GM23338 (cell line): ENCODE results near the gene PALLD. TPM values are rescaled to one million over a fixed set of nuclear protein-coding genes. Genes with fewer than 3 reads are reported as not detected.

ENCODE experiments used
- ATAC-seq: fragments of 200-7000 bp; cut with Tn5 transposase; 3 replicates; pipeline ENCODE4 v1.9.1; 2020
- DNase-seq: peaks from one replicate; pipeline ENCODE4 v3.0.0-alpha.2; 2015; ENCODE audit warnings: low spot score
- H2AFZ ChIP-seq: fragments of 200-600 bp; sonication (generic); 2 replicates; pipeline ENCODE4 v1.8.0; 2016; ENCODE audit warnings: antibody characterized with exemption, mild to moderate bottlenecking, moderate library complexity
- H3F3A ChIP-seq: fragments of 200-600 bp; sonication (generic); replicated peaks from 2 replicates; pipeline ENCODE4 v1.8.0; 2017; ENCODE audit warnings: antibody characterized with exemption, mixed run types, low read depth
- H3K27ac ChIP-seq: fragments of 200-600 bp; sonication (generic); 2 replicates; pipeline ENCODE4 v1.6.1; 2016; ENCODE audit warnings: low read depth
- H3K27me3 ChIP-seq: fragments of 200-600 bp; sonication (generic); 2 replicates; pipeline ENCODE4 v1.8.0; 2016; ENCODE audit warnings: mild to moderate bottlenecking, mixed run types, moderate library complexity; ENCODE audit not compliant: insufficient read depth
- H3K36me3 ChIP-seq: fragments of 200-600 bp; sonication (generic); 2 replicates; pipeline ENCODE4 v1.8.0; 2016; ENCODE audit warnings: mild to moderate bottlenecking; ENCODE audit not compliant: insufficient read depth
- H3K4me1 ChIP-seq: fragments of 200-600 bp; sonication (generic); 2 replicates; pipeline ENCODE4 v1.8.0; 2016; ENCODE audit warnings: mild to moderate bottlenecking, moderate library complexity; ENCODE audit not compliant: insufficient read depth
- H3K4me2 ChIP-seq: fragments of 200-600 bp; sonication (generic); 2 replicates; pipeline ENCODE4 v1.7.1; 2017; ENCODE audit warnings: mixed run types
- H3K4me3 ChIP-seq: fragments of 200-600 bp; sonication (generic); 2 replicates; pipeline ENCODE4 v1.6.1; 2016; ENCODE audit warnings: mixed run types
- H3K79me2 ChIP-seq: fragments of 200-600 bp; sonication (generic); replicated peaks from 2 replicates; pipeline ENCODE4 v1.8.0; 2017; ENCODE audit warnings: mild to moderate bottlenecking; ENCODE audit not compliant: insufficient read depth
- H3K9me2 ChIP-seq: fragments of 200-600 bp; sonication (generic); 2 replicates; pipeline ENCODE4 v1.8.0; 2017; ENCODE audit not compliant: insufficient read depth
- H4K20me1 ChIP-seq: fragments of 200-600 bp; sonication (generic); replicated peaks from 2 replicates; pipeline ENCODE4 v1.8.0; 2017; ENCODE audit warnings: mild to moderate bottlenecking; ENCODE audit not compliant: insufficient read depth
- H3K27ac Mint-ChIP-seq: 2 replicates; pipeline ENCODE4 v1.8.0; 2020; ENCODE audit warnings: inconsistent platforms, mild to moderate bottlenecking, moderate library complexity, mixed read lengths
- H3K27me3 Mint-ChIP-seq: 3 replicates; pipeline ENCODE4 v1.8.0; 2022; ENCODE audit warnings: low read depth, mild to moderate bottlenecking, moderate library complexity, mixed read lengths, inconsistent platforms; ENCODE audit not compliant: insufficient read depth, poor library complexity
- H3K36me3 Mint-ChIP-seq: 3 replicates; pipeline ENCODE4 v1.8.0; 2021; ENCODE audit warnings: low read depth, mild to moderate bottlenecking, inconsistent platforms, moderate library complexity, mixed read lengths
- H3K4me1 Mint-ChIP-seq: 3 replicates; pipeline ENCODE4 v1.8.0; 2020; ENCODE audit warnings: mild to moderate bottlenecking, inconsistent platforms, mixed read lengths
- H3K4me3 Mint-ChIP-seq: 3 replicates; pipeline ENCODE4 v1.8.0; 2021; ENCODE audit warnings: moderate library complexity, mild to moderate bottlenecking, inconsistent platforms, mixed read lengths
- H3K9me3 Mint-ChIP-seq: 3 replicates; pipeline ENCODE4 v1.8.0; 2020; ENCODE audit warnings: moderate library complexity, mild to moderate bottlenecking, inconsistent platforms, mixed read lengths
- CREB1 ChIP-seq: fragments of 250-450 bp; sonication (Bioruptor Pico); IDR thresholded peaks from 2 replicates; pipeline ENCODE4 v1.5.0; 2020; ENCODE audit warnings: low read depth, mild to moderate bottlenecking, moderate library complexity
- CTCF ChIP-seq, 2 experiments: fragments of 200-600 bp in 1 of 2; sonication (generic) in 1 of 2; conservative IDR thresholded peaks; 2 replicates each; pipeline versions ENCODE4 v1.5.1 to v1.6.1; 2016 to 2017; ENCODE audit warnings: antibody characterized with exemption in 2 of 2, low read depth in 2 of 2, mild to moderate bottlenecking in 2 of 2, moderate library complexity in 1 of 2
- ETS1 ChIP-seq: IDR thresholded peaks from 2 replicates; pipeline ENCODE4 v1.6.1; 2016; ENCODE audit warnings: antibody characterized with exemption
- EZH2 ChIP-seq: fragments of 200-600 bp; sonication (generic); IDR thresholded peaks from one replicate; pipeline ENCODE4 v1.8.0; 2017; ENCODE audit warnings: antibody characterized with exemption, mild to moderate bottlenecking, low read depth; ENCODE audit not compliant: unreplicated experiment
- EZH2phosphoT487 ChIP-seq: fragments of 200-600 bp; sonication (generic); IDR thresholded peaks from one replicate; pipeline ENCODE4 v1.8.1; 2018; ENCODE audit warnings: antibody characterized with exemption; ENCODE audit not compliant: unreplicated experiment
- JUNB ChIP-seq: IDR thresholded peaks from one replicate; pipeline ENCODE4 v1.6.1; 2016; ENCODE audit warnings: antibody characterized with exemption; ENCODE audit not compliant: unreplicated experiment
- NANOG ChIP-seq: IDR thresholded peaks from 2 replicates; pipeline ENCODE4 v1.6.1; 2016; ENCODE audit warnings: antibody characterized with exemption, borderline replicate concordance
- POLR2AphosphoS5 ChIP-seq: IDR thresholded peaks from 2 replicates; pipeline ENCODE4 v1.6.1; 2016; ENCODE audit warnings: antibody characterized with exemption, low read depth
- REST ChIP-seq: IDR thresholded peaks from one replicate; pipeline ENCODE4 v1.6.1; 2018; ENCODE audit warnings: antibody characterized with exemption; ENCODE audit not compliant: unreplicated experiment
- STAT1 ChIP-seq: IDR thresholded peaks from one replicate; pipeline ENCODE4 v1.6.1; 2016; ENCODE audit warnings: antibody characterized with exemption; ENCODE audit not compliant: unreplicated experiment
- ZNF114 ChIP-seq: fragments of 250-450 bp; sonication (Bioruptor Pico); IDR thresholded peaks from 2 replicates; pipeline ENCODE4 v1.5.0; 2020; ENCODE audit warnings: mild to moderate bottlenecking, moderate library complexity
- ZNF331 ChIP-seq: fragments of 250-450 bp; sonication (Bioruptor Pico); IDR thresholded peaks from 2 replicates; pipeline ENCODE4 v1.5.0; 2020; ENCODE audit warnings: low read depth, mild to moderate bottlenecking, moderate library complexity
- ZNF462 ChIP-seq: fragments of 250-450 bp; sonication (Bioruptor Pico); IDR thresholded peaks from 2 replicates; pipeline ENCODE4 v1.5.0; 2020; ENCODE audit warnings: mild to moderate bottlenecking, moderate library complexity
- polyA plus RNA-seq: library from polyadenylated mRNA; unstranded; fragments of >200 nt; fragmentation: Nextera tagmentation; extraction: Ambion mirVana; gene quantifications from 2 replicates; pipeline ENCODE4 v1.2.1, GENCODE V29; 2016
- total RNA-seq: library from RNA; depleted of rRNA; stranded (reverse); fragments of >200 nt; shearing (Covaris generic); gene quantifications from 2 replicates; pipeline ENCODE4 v1.2.3, GENCODE V29; 2014

Gene PALLD
- total and polyA plus RNA-seq, 2 experiments from 2014 or later: 13.1 to 30.2 TPM

- Mint-ChIP-seq H3K27ac (peak overlapping the region; percentile 88), H3K4me3 (no peak overlapping the region), H3K27me3 (no peaks in the 10 kb centered on the region), H3K9me3 (no peaks in the 10 kb centered on the region), H3K4me1 (peaks cover 53% of the 10 kb centered on the region), H3K36me3 (no peaks in the 10 kb centered on the region)
- Histone ChIP-seq H3F3A (no peaks in the 10 kb centered on the region), H3K9me2 (no peaks in the 10 kb centered on the region), H3K4me1 (peaks cover 55% of the 10 kb centered on the region), H4K20me1 (no peaks in the 10 kb centered on the region), H3K4me3 (no peak overlapping the region), H2AFZ (no peak overlapping the region), H3K79me2 (no peaks in the 10 kb centered on the region), H3K4me2 (0 out of 2 replicates have a peak overlapping the region, but pooled peaks have one; percentile 35), H3K27ac (no peak overlapping the region), H3K27me3 (no peaks in the 10 kb centered on the region), H3K36me3 (no peaks in the 10 kb centered on the region)
- TF ChIP-seq CTCF (conservative IDR thresholded peaks at IDR 0.05; ENCODE audit: low read depth in 2 of 2): no peak
- no peak for TF ChIP-seq JUNB
- no peak for TF ChIP-seq NANOG
- no peak for TF ChIP-seq EZH2
- TF ChIP-seq CREB1: no peak
- no peak for TF ChIP-seq STAT1
- TF ChIP-seq POLR2AphosphoS5: no peak
- no peak for TF ChIP-seq ZNF114 (CRISPR knock-in tag)
- no peak for TF ChIP-seq ZNF331 (CRISPR knock-in tag)
- no peak for TF ChIP-seq EZH2phosphoT487
- TF ChIP-seq ZNF462: no peak
- TF ChIP-seq REST: no peak
- TF ChIP-seq ETS1: no peak
- DNase-seq: no peak
- ATAC-seq: peak; percentile 48; the same call in 2 of the 3 replicates
Observed at GRCh38 chr4:168651864-168652263, 155.0 kb downstream of the PALLD start.
